Keratinocyte (primary cell): ENCODE data around the gene ALG2.

Experiments used
- EZH2 ChIP-seq: IDR thresholded peaks from one replicate; pipeline ENCODE4 v1.6.1; 2012; ENCODE audit warnings: inconsistent platforms, mild to moderate bottlenecking, low read length, moderate library complexity
- TF ChIP-seq, protein P1 (sequence below), 3 experiments: IDR thresholded peaks in 1 of 3; conservative IDR thresholded peaks in 1 of 3; optimal IDR thresholded peaks in 1 of 3; 2 replicates in 2 of 3; 3 replicates in 1 of 3; pipeline versions ENCODE3 to v1.5.1; 2011; ENCODE audit warnings: low read length in 3 of 3, mild to moderate bottlenecking in 3 of 3, moderate library complexity in 2 of 3, control low read depth in 1 of 3, inconsistent platforms in 1 of 3; ENCODE audit not compliant: insufficient read depth in 2 of 3; ENCODE audit errors: extremely low read depth in 1 of 3

DNA sequence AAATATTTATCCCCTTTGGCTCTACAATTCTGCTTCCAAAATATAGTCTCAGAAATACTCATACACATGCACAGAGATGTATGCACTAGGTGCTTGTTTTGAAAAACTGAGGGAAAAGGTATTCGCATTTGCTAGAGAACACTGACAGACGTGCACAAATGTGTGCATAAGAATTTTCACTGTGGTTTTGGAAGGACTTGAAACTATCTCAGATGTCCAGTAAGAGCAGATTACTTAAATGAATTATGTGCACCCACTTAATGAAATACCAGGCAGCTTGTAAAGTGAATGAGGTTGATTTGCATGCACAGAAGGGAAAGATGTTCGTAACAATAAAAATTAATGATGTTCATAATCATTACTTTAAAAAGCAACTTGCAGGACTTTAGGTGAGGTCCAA lies 48.7 kb upstream of the ALG2 start:
- TF ChIP-seq, protein P1, sequence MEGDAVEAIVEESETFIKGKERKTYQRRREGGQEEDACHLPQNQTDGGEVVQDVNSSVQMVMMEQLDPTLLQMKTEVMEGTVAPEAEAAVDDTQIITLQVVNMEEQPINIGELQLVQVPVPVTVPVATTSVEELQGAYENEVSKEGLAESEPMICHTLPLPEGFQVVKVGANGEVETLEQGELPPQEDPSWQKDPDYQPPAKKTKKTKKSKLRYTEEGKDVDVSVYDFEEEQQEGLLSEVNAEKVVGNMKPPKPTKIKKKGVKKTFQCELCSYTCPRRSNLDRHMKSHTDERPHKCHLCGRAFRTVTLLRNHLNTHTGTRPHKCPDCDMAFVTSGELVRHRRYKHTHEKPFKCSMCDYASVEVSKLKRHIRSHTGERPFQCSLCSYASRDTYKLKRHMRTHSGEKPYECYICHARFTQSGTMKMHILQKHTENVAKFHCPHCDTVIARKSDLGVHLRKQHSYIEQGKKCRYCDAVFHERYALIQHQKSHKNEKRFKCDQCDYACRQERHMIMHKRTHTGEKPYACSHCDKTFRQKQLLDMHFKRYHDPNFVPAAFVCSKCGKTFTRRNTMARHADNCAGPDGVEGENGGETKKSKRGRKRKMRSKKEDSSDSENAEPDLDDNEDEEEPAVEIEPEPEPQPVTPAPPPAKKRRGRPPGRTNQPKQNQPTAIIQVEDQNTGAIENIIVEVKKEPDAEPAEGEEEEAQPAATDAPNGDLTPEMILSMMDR (optimal IDR thresholded peaks at IDR 0.05 in 1 of 3, IDR thresholded peaks at IDR 0.05 in 1 of 3, conservative IDR thresholded peaks at IDR 0.05 in 1 of 3; ENCODE audit: extremely low read depth in 1 of 3, insufficient read depth in 2 of 3, low read length in 3 of 3) = no peak
- TF ChIP-seq EZH2 = no peak
